CD4-positive, alpha-beta memory T cell (primary cell): ENCODE results near the gene SH3D19. TPM values are rescaled to one million over a fixed set of nuclear protein-coding genes. Genes with fewer than 3 reads are reported as not detected.

Source experiments
- CTCF ChIA-PET: fragments of 350-600 bp; sonication (Branson Sonifier 250); formaldehyde crosslinking; loops from one replicate; lab custom pipeline; 2021; ENCODE audit warnings: inconsistent platforms; ENCODE audit not compliant: partially characterized antibody; lab: Charles Lee
- POLR2A ChIA-PET: fragments of 350-600 bp; sonication (Branson Sonifier 250); formaldehyde crosslinking; loops from one replicate; lab custom pipeline; 2021; ENCODE audit not compliant: partially characterized antibody; lab: Charles Lee
- DNase-seq, 5 donors: peaks; one replicate each; pipeline versions ENCODE4 v3.0.0 to v3.0.0-alpha.2; 2020 to 2022; ENCODE audit warnings: mixed read lengths in 1 of 5
- H3K27ac ChIP-seq: one replicate; pipeline ENCODE4 v1.7.0; 2013; ENCODE audit warnings: low read depth, low read length
- H3K27me3 ChIP-seq: 2 replicates; pipeline ENCODE4 v1.7.0; 2013; ENCODE audit warnings: mild to moderate bottlenecking, low read length, moderate library complexity; ENCODE audit not compliant: insufficient read depth
- H3K36me3 ChIP-seq: 2 replicates; pipeline ENCODE4 v1.7.0; 2013; ENCODE audit warnings: mild to moderate bottlenecking, low read length, moderate library complexity; ENCODE audit not compliant: insufficient read depth
- H3K4me1 ChIP-seq: 2 replicates; pipeline ENCODE4 v1.7.0; 2013; ENCODE audit warnings: mild to moderate bottlenecking, low read length, moderate library complexity; ENCODE audit not compliant: insufficient read depth
- H3K4me3 ChIP-seq, 2 donors: one replicate each; pipeline ENCODE4 v1.7.0; 2013; ENCODE audit warnings: low read length in 2 of 2, mild to moderate bottlenecking in 1 of 2
- H3K9me3 ChIP-seq, 2 donors: one replicate each; pipeline ENCODE4 v1.7.0; 2013; ENCODE audit warnings: low read length in 2 of 2, control low read depth in 1 of 2; ENCODE audit not compliant: control insufficient read depth in 1 of 2
- H3K27ac Mint-ChIP-seq, 7 donors: one replicate each; pipeline ENCODE4 v1.8.0; 2020 to 2021; ENCODE audit warnings: mixed read lengths in 7 of 7, mild to moderate bottlenecking in 6 of 7, inconsistent platforms in 3 of 7, moderate library complexity in 3 of 7
- H3K27me3 Mint-ChIP-seq, 2 donors: one replicate each; pipeline ENCODE4 v1.8.0; 2020 to 2021; ENCODE audit warnings: mixed read lengths in 2 of 2
- H3K36me3 Mint-ChIP-seq, 2 donors: one replicate each; pipeline ENCODE4 v1.8.0; 2020 to 2021; ENCODE audit warnings: mixed read lengths in 2 of 2, inconsistent platforms in 1 of 2, mild to moderate bottlenecking in 1 of 2
- H3K4me1 Mint-ChIP-seq, 4 donors: one replicate each; pipeline ENCODE4 v1.8.0; 2020 to 2021; ENCODE audit warnings: mixed read lengths in 4 of 4, mild to moderate bottlenecking in 1 of 4
- H3K4me3 Mint-ChIP-seq, 8 donors: one replicate each; pipeline ENCODE4 v1.8.0; 2020 to 2021; ENCODE audit warnings: mixed read lengths in 8 of 8, mild to moderate bottlenecking in 7 of 8, moderate library complexity in 6 of 8, inconsistent platforms in 3 of 8
- H3K9me3 Mint-ChIP-seq, 8 donors: one replicate each; pipeline ENCODE4 v1.8.0; 2020 to 2021; ENCODE audit warnings: mixed read lengths in 8 of 8, mild to moderate bottlenecking in 5 of 8, inconsistent platforms in 3 of 8, moderate library complexity in 1 of 8
- intact Hi-C: fragments of 100-400 bp; cut with micrococcal nuclease; formaldehyde crosslinking; loops from one replicate; pipeline ENCODE4 v1.15.1; 2023
- polyA plus RNA-seq, 2 donors: library from polyadenylated mRNA; unstranded; fragments of 300-500 nt; fragmentation: Illumina TruSeq; gene quantifications; one replicate each; pipeline ENCODE4 v1.2.3, GENCODE V29; 2021
- total RNA-seq, 2 experiments: library from RNA; stranded (reverse); gene quantifications; one replicate each; pipeline ENCODE4 v1.2.3, GENCODE V29; 2021

SH3D19 gene
- total and polyA plus RNA-seq, 4 experiments from 2014 or later: 0.11 to 1.4 (median 0.79) TPM

DNA sequence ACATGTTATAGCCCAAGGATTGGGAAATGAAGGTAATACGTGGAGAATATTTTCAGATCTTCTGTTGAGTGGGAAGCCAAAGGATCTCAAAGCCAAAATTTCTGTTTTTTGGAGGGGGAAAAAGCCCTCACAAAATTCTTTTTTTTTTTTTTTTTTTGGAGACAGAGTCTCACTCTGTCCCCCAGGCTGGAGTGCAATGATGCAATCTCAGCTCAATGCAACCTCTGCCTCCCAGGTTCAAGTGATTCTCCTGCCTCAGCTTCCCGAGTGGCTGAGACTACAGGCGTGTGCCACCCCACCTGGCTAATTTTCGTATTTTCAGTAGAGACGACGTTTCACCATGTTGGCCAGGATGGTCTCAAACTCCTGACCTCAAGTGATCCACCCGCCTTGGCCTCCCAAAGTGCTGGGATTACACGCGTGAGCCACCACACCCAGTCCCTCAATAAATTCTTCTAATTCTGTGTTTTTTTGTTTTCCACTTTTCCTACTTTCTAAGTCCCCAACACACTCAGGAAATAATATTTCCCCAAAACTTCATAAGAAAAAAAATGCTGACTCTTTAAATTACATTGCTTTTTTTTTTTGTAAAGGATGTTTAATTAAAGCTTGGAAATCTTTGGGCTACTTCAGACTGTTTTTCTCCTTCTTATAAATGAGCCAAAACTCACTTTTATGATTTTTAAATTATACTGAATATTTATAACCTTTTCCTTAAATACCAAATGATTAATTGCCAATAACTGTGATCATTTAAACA lies 174.4 kb downstream of the SH3D19 start:
- Mint-ChIP-seq H3K4me3 (no peak overlapping the region), H3K27ac (no peak overlapping the region), H3K9me3 (no peaks in the 10 kb centered on the region), H3K36me3 (no peaks in the 10 kb centered on the region), H3K27me3 (peaks cover 1 to 11% of the 10 kb centered on the region in 2 donors), H3K4me1 (peaks cover 0 to 5% (median 2%) of the 10 kb centered on the region in 4 donors)
- ChIA-PET CTCF (no interaction called here), POLR2A (no interaction called here)
- no peak overlapping the region for H3K27ac ChIP-seq
- H3K9me3 ChIP-seq: no peaks in the 10 kb centered on the region
- no peak overlapping the region for H3K4me3 ChIP-seq
- H3K27me3 ChIP-seq: no peaks in the 10 kb centered on the region
- H3K4me1 ChIP-seq: no peaks in the 10 kb centered on the region
- no peaks in the 10 kb centered on the region for H3K36me3 ChIP-seq
- intact Hi-C loops: no loop called here
- no peak for DNase-seq

DNA sequence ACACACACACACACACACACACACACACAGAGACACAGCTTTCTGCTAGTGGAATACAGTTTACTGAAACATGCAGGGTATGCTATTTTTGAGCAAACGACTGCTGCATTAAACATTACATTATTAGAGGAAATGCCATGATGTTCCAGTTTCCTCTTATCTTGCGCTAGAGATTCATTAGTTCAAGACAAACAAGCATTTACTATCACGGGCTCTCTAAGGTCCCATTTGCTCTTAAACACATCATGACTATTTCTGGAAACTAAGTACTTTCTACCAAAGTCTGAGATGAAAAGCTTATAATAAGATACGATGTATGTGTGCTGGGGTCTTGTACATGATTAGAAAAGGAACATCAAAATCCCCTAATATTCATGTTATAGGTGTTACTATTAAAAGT lies 177.1 kb downstream of the SH3D19 start:
- Mint-ChIP-seq H3K27me3 (peaks cover 1 to 5% of the 10 kb centered on the region in 2 donors), H3K36me3 (no peaks in the 10 kb centered on the region), H3K27ac (no peak overlapping the region), H3K4me1 (peaks cover 0 to 5% (median 2%) of the 10 kb centered on the region in 4 donors), H3K4me3 (no peak overlapping the region), H3K9me3 (no peaks in the 10 kb centered on the region)
- Histone ChIP-seq H3K4me1 (no peaks in the 10 kb centered on the region), H3K36me3 (no peaks in the 10 kb centered on the region), H3K27me3 (no peaks in the 10 kb centered on the region), H3K9me3 (no peaks in the 10 kb centered on the region), H3K27ac (no peak overlapping the region), H3K4me3 (no peak overlapping the region)
- POLR2A ChIA-PET: no interaction called here
- DNase-seq: no peak
- CTCF ChIA-PET: interaction anchor here (0.5 kb wide), 1 partner anchor 88 kb away, joined by 3 read pairs; no protein-coding TSS in a partner anchor
- intact Hi-C loops: no loop called here

DNA sequence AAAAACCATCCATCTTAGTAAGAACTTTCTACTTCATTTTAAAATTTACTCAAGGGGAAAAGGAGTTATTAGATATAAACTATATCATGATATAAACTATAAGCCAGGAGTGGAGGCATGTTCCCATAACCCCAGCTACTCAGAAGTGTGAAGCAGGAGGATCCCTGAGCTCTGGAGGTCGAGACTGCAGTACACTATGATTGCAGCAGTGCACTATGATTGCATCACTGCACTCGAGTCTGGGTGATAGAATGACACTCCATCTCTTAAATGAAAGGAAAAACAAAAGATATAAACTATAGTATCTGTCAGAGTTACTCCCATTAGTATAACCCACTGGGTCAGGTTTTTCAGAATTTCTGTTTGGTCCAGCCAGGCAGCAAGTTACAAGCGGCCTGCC lies 178.4 kb downstream of the SH3D19 start:
- Mint-ChIP-seq H3K4me1 (peaks cover 0 to 5% (median 2%) of the 10 kb centered on the region in 4 donors), H3K36me3 (no peaks in the 10 kb centered on the region), H3K27me3 (peaks cover 1 to 5% of the 10 kb centered on the region in 2 donors), H3K27ac (no peak overlapping the region), H3K4me3 (no peak overlapping the region), H3K9me3 (no peaks in the 10 kb centered on the region)
- no peaks in the 10 kb centered on the region for H3K4me1 ChIP-seq
- H3K9me3 ChIP-seq: no peaks in the 10 kb centered on the region
- no peak for DNase-seq
- intact Hi-C loops: no loop called here
- no peak overlapping the region for H3K4me3 ChIP-seq
- ChIA-PET POLR2A (no interaction called here), CTCF (no interaction called here)
- H3K27me3 ChIP-seq: no peaks in the 10 kb centered on the region
- H3K36me3 ChIP-seq: no peaks in the 10 kb centered on the region
- no peak overlapping the region for H3K27ac ChIP-seq

DNA sequence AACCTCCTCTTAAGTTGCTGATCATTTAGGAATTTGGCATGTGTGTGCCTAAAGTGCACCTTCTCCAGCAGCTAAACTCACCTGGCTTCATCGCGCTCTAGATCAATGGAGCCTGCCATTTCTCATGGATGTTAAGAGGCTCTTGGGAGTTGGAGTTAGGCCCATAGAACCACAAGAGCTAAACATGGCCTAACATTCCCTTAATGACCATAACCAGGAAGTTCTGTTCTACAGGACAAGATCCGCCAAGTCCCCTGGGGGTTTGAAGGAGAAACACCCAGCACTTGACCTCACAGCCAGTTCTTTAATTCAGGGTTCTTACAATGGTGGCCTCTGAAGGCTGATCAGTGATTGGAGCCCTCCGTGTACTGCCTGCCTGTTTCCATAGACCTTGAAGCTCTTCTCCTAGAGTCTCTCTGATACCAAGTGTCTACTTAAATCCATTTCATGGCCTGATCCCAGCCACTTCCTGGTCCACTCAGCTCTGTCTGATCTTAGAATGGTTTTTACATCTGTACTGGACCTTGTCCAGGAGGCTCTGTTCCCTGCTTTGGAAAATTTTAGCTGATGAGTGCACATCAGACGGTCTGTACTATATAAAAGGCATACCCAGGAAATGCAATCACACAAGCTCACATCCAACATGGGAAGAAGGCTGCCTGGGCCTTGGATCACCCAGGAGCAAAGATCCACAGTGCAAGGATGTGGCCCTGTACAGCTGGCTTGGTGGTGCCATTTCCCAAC lies 180.9 kb downstream of the SH3D19 start:
- H3K4me1 Mint-ChIP-seq: no peaks in the 10 kb centered on the region

DNA sequence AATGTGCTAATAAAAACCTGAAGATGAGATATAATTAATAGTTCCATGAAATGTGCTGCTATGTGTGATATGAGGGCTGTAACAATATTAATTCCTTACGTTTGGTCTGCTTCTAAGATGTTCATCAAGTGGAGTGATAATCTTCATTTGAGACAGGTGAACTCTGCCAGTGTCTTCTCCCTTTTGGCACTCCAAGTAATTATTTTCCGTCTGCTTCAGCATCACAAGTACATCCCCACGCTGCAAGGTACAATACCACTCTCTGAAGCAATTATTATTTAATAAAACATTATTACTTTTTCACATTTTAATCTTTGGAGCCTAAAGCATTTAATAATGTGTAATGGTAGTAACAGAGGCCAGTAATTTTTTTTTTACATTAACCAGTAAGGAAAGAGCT lies 181.6 kb downstream of the SH3D19 start:
- H3K36me3 ChIP-seq: no peaks in the 10 kb centered on the region
- H3K4me3 ChIP-seq: no peak overlapping the region
- no peak overlapping the region for H3K27ac ChIP-seq
- intact Hi-C loops: no loop called here
- no peak for DNase-seq
- ChIA-PET POLR2A (no interaction called here), CTCF (no interaction called here)
- no peaks in the 10 kb centered on the region for H3K9me3 ChIP-seq
- no peaks in the 10 kb centered on the region for H3K27me3 ChIP-seq
- H3K27me3 Mint-ChIP-seq: no peaks in the 10 kb centered on the region
- H3K4me1 Mint-ChIP-seq: no peaks in the 10 kb centered on the region
- no peak overlapping the region for H3K27ac Mint-ChIP-seq
- no peaks in the 10 kb centered on the region for H3K36me3 Mint-ChIP-seq
- no peaks in the 10 kb centered on the region for H3K9me3 Mint-ChIP-seq
- H3K4me3 Mint-ChIP-seq: no peak overlapping the region
- H3K4me1 ChIP-seq: no peaks in the 10 kb centered on the region

More for the DNA sequence above, 180.9 kb downstream of the SH3D19 start:
- ChIA-PET POLR2A (no interaction called here), CTCF (no interaction called here)
- Histone ChIP-seq H3K27ac (no peak overlapping the region), H3K4me3 (no peak overlapping the region), H3K36me3 (no peaks in the 10 kb centered on the region), H3K27me3 (no peaks in the 10 kb centered on the region), H3K9me3 (no peaks in the 10 kb centered on the region), H3K4me1 (no peaks in the 10 kb centered on the region)
- Mint-ChIP-seq H3K9me3 (no peaks in the 10 kb centered on the region), H3K36me3 (no peaks in the 10 kb centered on the region), H3K27ac (no peak overlapping the region), H3K4me3 (no peak overlapping the region), H3K27me3 (no peaks in the 10 kb centered on the region)
- no peak for DNase-seq
- intact Hi-C loops: no loop called here

DNA sequence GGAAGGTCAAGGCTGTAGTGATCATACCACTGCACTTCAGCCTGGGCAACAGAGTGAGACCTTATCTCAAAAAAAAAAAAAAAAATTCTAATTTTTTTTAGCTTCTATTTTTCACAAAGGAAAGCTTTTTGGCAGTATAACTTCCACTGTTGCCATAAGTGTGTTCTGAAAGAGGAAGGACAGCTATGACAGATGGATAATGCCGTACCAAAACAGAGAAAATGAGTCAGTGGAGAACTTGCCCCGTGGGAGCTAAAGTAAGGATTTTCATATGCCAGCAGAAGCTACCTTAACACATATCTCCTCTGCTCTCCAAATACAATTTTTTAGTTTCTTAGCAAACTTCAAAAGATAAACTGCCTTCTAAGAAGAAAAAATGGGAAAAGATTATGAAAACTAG lies 182.2 kb downstream of the SH3D19 start:
- no peaks in the 10 kb centered on the region for H3K36me3 ChIP-seq
- no peaks in the 10 kb centered on the region for H3K9me3 ChIP-seq
- no peak for DNase-seq
- Mint-ChIP-seq H3K36me3 (no peaks in the 10 kb centered on the region), H3K27ac (no peak overlapping the region), H3K9me3 (no peaks in the 10 kb centered on the region), H3K27me3 (no peaks in the 10 kb centered on the region), H3K4me3 (no peak overlapping the region), H3K4me1 (no peaks in the 10 kb centered on the region)
- intact Hi-C loops: no loop called here
- H3K27me3 ChIP-seq: no peaks in the 10 kb centered on the region
- ChIA-PET POLR2A (interaction anchor here (0.6 kb wide), 1 partner anchor 33 kb away, joined by 3 read pairs; no protein-coding TSS in a partner anchor), CTCF (no interaction called here)
- no peaks in the 10 kb centered on the region for H3K4me1 ChIP-seq
- H3K27ac ChIP-seq: no peak overlapping the region
- H3K4me3 ChIP-seq: no peak overlapping the region

DNA sequence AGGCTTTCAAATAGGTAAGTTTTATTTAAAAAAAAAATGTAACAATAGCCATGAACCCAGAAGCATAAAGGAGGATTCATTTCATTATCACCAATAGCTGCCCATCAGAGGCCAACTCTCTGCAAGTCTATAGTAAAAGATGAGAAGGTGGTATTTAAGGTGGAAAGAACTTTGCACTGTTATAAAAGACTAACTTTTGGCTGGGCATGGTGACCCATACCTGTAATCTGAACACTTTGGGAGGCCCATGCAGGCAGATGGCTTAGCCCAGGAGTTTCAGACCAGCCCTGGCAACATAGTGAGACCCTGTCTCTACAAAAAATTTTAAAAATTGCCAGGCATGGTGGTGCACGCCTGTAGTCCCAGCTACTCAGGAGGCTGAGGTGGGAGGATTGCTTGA lies 182.6 kb downstream of the SH3D19 start:
- intact Hi-C loops: no loop called here
- H3K4me3 Mint-ChIP-seq: no peak overlapping the region
- H3K36me3 Mint-ChIP-seq: no peaks in the 10 kb centered on the region
- Histone ChIP-seq H3K27ac (no peak overlapping the region), H3K9me3 (no peaks in the 10 kb centered on the region), H3K36me3 (no peaks in the 10 kb centered on the region), H3K27me3 (no peaks in the 10 kb centered on the region), H3K4me1 (no peaks in the 10 kb centered on the region), H3K4me3 (no peak overlapping the region)
- CTCF ChIA-PET: no interaction called here
- H3K9me3 Mint-ChIP-seq: no peaks in the 10 kb centered on the region
- POLR2A ChIA-PET: interaction anchor here (0.6 kb wide), 1 partner anchor 33 kb away, joined by 3 read pairs; no protein-coding TSS in a partner anchor
- no peak for DNase-seq
- H3K27me3 Mint-ChIP-seq: no peaks in the 10 kb centered on the region
- H3K4me1 Mint-ChIP-seq: no peaks in the 10 kb centered on the region
- no peak overlapping the region for H3K27ac Mint-ChIP-seq
